HG02970 (cell line): ENCODE measurements around the gene GPATCH2.
"Not testable (repeated sequence)": the region's sequence is repeated elsewhere in the genome, so short reads cannot be mapped to it uniquely, and the experiment has no call there.

Experiments used
- ATAC-seq: cut with Tn5 transposase; IDR thresholded peaks from one replicate; pipeline ENCODE4 v1.9.1; 2021; ENCODE audit warnings: mild to moderate bottlenecking, moderate library complexity, moderate number of reproducible peaks; ENCODE audit not compliant: unreplicated experiment, low FRiP score

Gene GPATCH2

GRCh38 chr1:217528271-217528670 is 102.6 kb downstream of the GPATCH2 start:
- no peak for ATAC-seq

- no peak for ATAC-seq
Measured at GRCh38 chr1:217527151-217527550, 103.7 kb downstream of the GPATCH2 start.

GRCh38 chr1:217526636-217527035 is 104.3 kb downstream of the GPATCH2 start:
- ATAC-seq = no peak

GRCh38 chr1:217525773-217526490 is 105.0 kb downstream of the GPATCH2 start:
- ATAC-seq = no peak

DNA sequence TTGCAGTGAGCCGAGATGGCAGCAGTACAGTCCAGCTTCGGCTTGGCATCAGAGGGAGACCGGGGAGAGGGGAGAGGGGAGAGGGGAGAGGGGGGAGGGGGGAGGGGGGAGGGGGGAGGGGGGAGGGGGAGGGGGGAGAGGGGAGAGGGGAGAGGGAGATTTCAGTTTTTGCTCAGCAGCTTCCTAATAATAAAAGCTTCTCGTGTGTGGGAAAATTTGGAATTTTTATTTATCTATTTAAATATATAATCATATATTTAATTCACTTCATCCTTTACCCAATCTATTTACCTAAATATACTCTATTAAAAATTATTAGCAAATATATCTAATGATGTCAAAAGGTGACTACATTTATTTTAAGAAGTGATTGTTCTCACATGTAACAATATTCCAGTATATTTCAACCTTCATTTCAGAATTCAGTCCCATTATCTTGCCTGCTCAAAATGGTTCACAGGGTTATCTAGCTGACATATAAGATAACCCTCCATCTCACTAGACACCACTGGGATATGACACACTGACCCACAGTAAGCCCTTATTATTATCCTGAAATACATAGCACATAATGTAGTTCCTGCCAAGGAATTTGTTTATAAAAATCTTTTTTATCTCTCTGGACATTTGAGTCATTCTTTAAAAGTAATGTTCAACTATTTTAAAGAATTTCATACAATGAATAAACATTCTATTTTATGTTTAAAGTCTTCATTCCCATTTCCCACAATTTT is 105.9 kb downstream of the GPATCH2 start:
- no peak for ATAC-seq

GRCh38 chr1:217523921-217524320 is 107.0 kb downstream of the GPATCH2 start:
- not testable (repeated sequence) for ATAC-seq

GRCh38 chr1:217522277-217522676 is 108.6 kb downstream of the GPATCH2 start:
- ATAC-seq = no peak

DNA sequence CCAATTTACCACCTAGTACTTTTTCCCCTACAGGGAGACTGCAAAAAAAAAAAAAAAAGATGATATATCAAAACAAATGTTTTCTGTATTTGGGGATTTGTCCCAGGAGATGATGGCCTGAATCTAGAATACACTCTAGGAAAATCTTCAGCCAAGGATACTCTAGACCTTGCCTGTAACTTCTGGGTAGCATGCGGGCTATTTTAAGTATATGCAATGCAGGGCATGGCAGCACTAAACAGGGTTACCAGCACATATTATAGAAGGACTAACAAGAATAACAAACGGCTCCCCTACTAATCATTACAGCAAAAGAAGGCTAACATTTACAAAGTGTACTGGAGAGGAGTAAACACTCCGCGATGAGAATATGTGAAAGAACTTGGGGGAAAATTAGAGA is 109.6 kb downstream of the GPATCH2 start:
- ATAC-seq = no peak

GRCh38 chr1:217506878-217507277 is 124.0 kb downstream of the GPATCH2 start:
- ATAC-seq = no peak

DNA sequence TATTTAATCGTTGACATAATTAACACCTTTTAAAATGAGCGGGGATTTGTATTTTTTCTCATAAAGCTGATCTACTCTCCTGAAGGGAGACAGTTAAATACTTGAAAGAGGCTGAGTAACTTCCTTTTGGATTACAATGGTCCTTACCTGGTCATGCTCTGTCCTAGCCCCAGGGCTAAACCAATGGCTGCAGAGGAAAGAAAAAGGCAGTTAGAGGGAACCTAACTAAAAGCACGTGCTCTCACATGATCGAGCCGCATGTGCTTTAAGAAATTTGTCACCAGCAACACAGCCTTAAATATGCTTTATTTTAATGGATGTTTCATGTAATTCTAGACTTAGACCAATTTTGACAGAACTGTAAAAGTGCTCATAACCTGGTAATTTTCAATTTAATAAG is 132.7 kb downstream of the GPATCH2 start:
- no peak for ATAC-seq

GRCh38 chr1:217495249-217495648 is 135.6 kb downstream of the GPATCH2 start:
- ATAC-seq = peak; percentile 85

DNA sequence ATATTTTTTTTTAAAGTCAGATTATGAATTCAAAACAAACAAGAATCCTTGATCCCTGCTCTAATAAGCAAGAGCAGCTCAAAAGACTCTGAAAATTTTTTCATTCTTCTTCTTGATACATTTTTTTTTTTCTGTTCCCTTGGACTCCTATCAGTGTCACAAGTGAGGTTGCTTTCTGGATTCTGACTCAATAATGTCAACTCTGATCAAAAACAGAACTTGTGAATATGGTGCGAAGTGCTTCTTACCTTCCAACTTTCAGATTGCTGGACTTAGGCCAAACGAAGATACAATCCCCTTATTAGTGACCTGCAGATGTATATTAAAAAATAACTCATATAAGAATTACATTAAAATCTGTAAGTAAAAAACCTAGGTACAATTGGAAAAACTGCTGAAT is 136.1 kb downstream of the GPATCH2 start:
- peak; percentile 64 for ATAC-seq

DNA sequence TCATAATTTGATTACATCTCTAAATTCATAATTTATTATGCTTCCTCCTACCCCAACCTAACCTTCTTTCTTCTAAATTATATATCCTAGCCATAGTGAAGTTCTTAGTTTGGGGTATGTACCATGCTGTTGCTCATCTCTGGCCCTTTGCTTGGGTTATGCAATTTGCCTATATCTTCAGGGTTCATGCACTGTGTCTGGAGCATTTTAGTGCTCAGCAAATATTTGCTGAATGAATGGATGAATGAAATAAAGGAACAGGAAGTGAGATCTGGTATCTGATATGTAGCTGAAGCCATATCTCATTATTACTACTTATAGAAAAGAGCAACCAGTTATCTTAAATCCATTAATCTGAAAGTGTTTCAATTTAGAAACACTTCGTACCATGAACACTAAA is 137.6 kb downstream of the GPATCH2 start:
- ATAC-seq = no peak

GRCh38 chr1:217484871-217485270 is 146.0 kb downstream of the GPATCH2 start:
- ATAC-seq = no peak

- ATAC-seq = peak; percentile 95
Measured at GRCh38 chr1:217482356-217483102, 148.4 kb downstream of the GPATCH2 start.

- no peak for ATAC-seq
Measured at GRCh38 chr1:217478450-217478849, 152.4 kb downstream of the GPATCH2 start.

DNA sequence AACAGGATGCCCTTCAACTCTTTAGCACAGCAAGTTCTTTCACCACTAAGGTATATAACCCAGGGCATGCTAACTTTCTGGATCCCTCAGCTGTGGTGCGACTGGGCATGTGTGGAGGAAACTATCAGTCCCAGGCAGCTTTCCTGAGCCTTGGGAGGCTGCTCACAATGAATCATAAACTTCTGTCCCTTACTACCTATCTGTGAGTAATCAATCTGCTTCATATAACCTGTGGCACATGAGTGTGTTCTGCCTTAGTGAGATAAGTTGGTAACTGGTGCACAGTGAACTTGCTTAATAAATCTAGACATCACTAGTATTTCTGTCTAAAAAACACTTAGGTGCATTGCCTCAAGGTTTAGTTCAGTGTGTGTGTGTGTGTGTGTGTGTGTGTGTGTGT is 158.0 kb downstream of the GPATCH2 start:
- no peak for ATAC-seq

GRCh38 chr1:217471403-217471802 is 159.5 kb downstream of the GPATCH2 start:
- ATAC-seq = no peak

- no peak for ATAC-seq
Measured at GRCh38 chr1:217469983-217470382, 160.9 kb downstream of the GPATCH2 start.

- ATAC-seq = no peak
Measured at GRCh38 chr1:217465102-217465501, 165.8 kb downstream of the GPATCH2 start.

DNA sequence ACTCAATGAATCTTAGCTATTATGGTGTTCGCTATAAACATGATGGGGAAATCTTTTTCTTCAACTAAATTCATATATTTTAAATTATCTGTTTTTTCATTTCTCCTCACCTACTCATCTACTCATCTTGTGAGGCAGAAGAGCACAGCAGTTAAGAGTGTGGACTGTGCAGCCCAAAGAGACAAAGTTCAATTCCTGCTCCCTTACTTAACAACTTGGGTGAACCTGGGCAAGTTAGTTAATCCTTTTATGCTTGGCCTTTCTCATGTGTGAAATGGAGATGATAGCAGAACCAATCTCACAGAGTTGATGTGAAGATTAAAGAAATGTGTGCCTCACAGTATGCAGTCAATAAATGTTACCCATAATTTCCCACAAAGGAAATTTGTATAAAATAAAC is 168.2 kb downstream of the GPATCH2 start:
- no peak for ATAC-seq
